Ishikawa (cell line): ENCODE data around the gene TRIM44.

Experiments
- EP300 ChIP-seq: IDR thresholded peaks from 2 replicates; pipeline ENCODE4 v1.6.1; 2012; ENCODE audit warnings: borderline replicate concordance
- NFIC ChIP-seq: IDR thresholded peaks from 2 replicates; pipeline ENCODE4 v1.6.1; 2012
- RAD21 ChIP-seq: IDR thresholded peaks from 2 replicates; pipeline ENCODE4 v1.6.1; 2012; ENCODE audit warnings: low read depth
- REST ChIP-seq: IDR thresholded peaks from 2 replicates; pipeline ENCODE4 v1.6.1; 2012; ENCODE audit warnings: low read depth, mild to moderate bottlenecking
- TAF1 ChIP-seq: IDR thresholded peaks from 2 replicates; pipeline ENCODE4 v1.6.1; 2012; ENCODE audit warnings: low read depth, mild to moderate bottlenecking
- USF1 ChIP-seq: IDR thresholded peaks from 2 replicates; pipeline ENCODE4 v1.6.1; 2012
- YY1 ChIP-seq: IDR thresholded peaks from 2 replicates; pipeline ENCODE4 v1.6.1; 2012; ENCODE audit warnings: low read depth
- TF ChIP-seq, protein P1 (sequence below): IDR thresholded peaks from 2 replicates; pipeline ENCODE4 v1.6.1; 2012

DNA sequence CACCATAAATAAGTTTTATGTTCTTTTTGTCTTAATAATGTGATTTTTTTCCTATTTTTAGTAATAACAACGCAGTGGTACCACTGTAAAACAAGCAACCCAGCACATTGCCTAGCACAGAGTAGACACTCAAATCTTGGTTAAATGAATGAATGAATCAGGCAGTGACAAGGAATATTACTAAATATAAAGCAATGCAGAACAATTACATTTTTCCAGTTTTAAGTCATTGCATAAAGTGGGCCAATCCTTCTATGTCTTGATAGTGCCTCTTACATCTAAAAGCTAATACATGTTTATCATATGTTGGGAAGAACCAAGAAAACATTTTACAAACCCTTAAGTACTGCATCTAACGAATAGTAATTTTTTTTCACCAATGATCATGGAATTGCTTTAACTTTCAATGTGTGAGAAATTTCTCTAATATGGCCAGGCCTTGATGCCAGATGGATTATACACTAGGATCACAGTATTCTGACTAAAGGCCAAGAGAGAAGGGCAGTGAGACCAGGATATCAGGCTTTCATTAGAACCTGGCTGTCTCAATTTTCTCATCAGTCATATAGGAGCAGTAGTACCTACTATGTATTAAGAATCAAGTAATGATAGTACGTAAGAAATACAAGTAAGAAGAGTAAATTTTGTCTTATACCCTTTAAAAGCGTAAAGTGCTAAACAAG, 88.5 kb downstream of the TRIM44 start:
- TF ChIP-seq RAD21 (no peak), REST (no peak), YY1 (no peak), EP300 (no peak), USF1 (no peak), TAF1 (no peak), NFIC (no peak)
- TF ChIP-seq, protein P1, sequence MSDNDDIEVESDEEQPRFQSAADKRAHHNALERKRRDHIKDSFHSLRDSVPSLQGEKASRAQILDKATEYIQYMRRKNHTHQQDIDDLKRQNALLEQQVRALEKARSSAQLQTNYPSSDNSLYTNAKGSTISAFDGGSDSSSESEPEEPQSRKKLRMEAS = no peak
